Activated CD4-positive, alpha-beta T cell treated with anti-CD3 and anti-CD28 coated beads, Interleukin-2, amount 50 U/mL, for 48 hours (primary cell): ENCODE measurements around the gene TMEM72.

ENCODE experiments used
- DNase-seq, 2 experiments: peaks; one replicate each; pipeline ENCODE4 v3.0.0-alpha.2; 2020

TMEM72 gene

GRCh38 chr10:44921061-44921460 lies 9.9 kb downstream of the TMEM72 start:
- DNase-seq, result no peak

- no peak for DNase-seq
Measured at GRCh38 chr10:44921506-44921905, 10.4 kb downstream of the TMEM72 start.

DNA sequence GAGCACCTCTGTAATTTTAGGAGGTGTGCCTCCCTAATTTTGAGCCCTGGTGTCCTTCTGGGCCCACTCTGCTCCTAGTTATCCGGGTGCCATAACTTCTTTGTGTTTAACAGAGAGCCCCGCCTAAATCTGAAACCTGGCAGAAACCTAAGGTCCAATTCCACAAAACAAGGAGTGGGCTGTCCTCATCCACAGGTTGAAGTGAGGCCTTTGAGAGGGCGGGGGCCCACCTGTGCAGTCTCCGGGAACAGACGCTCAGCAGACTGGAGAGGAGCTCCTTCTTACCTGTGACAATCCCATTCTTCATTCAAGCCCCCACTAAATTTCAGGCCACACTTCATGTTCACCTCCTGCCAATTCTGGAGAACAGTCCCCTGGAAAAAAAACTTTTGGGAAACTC lies 10.9 kb downstream of the TMEM72 start:
- DNase-seq, result no peak

DNA sequence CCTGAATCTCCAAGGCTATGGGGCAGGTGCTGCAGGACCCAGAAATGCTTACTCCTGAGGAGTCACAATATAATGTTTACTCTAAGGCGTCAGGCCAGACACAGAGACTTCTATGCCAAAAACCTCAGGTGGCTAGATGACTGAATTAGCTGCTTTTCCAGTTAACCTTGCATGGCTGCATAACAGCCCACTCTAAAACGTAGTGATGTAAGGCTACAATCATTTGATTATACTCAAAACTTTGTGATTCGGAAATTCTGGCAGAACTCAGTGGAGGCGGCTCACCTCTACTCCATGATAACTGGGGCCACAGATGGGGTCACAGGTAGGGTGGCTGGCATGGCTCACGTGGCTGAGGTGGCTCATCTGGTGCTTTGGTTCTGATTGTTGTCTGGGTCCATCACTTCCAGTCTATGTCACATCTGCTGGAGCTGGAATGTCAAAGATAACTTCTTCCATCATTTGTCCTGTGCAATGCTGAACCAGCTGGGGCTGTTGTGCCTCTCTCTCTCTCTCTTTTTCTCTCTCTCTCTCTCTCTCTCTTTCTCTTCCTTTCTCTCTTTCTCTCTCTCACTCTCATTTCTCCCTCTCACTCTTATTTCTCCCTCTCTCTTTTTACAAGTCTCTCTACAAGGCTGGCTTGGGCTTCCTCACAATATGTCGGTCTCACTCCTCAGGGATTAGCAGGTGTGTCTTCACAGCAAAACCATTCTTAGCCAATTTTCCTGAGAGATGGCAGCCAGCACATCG lies 11.8 kb downstream of the TMEM72 start:
- DNase-seq, result no peak

DNA sequence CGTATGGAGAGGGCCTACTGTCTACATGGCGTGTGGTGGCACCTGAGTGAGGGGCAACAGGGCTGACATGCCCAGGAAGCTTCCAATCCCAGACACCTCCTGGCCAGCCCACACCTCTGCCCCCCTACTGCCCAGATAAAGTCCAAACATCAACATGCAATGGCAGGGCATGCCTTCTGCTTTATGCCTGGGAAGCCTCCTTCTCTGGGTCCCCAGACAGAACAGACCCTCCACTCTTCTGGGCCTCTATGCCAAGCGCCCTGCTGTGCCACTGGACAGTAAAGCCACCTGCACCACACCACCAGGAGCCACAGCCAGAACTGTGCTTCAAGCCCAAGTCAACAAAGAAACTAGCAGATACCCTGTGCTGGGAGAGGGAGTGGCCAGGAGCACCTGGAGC lies 12.5 kb downstream of the TMEM72 start:
- no peak for DNase-seq

- no peak for DNase-seq
Measured at GRCh38 chr10:44924261-44925040, 13.3 kb downstream of the TMEM72 start.

GRCh38 chr10:44925224-44925623 lies 14.1 kb downstream of the TMEM72 start:
- DNase-seq, result no peak

DNA sequence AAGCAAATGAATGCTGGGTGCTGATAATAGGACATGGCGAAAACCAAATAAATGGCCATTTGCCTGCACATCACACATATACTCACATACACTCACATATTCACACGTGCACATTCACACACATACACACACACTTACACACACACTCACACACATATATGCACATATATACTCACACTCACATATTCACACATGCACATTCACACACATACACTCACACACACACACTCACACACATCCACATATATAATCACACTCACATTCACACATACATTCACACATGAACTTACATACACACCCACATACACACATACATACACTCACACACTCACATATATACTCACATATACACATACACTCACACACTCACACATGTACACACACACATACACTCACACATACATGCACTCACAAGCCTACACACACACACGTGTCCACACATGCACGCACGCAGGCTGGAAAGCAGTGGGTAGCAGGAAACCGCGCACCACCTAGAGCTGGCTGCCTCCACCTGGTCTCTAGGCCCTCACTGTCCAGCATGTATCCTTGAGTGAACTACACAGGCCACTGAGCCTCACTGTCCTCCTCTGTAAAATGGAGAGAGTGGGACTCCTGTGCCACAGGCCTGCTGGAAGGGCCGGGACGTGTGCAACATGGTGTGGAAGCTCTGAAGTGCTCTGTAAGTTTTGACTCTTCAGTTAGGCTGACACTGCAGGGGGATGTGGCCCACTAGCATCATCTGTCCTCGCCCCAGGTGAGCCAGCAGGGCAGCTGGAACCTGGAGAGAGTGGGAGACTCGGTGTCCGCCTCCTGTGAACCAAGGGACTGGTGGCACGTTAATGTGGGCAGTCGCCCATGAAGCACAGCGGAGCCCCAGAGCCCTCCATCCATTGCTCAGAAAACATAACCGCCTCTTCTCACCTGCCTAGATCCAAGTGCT lies 14.9 kb downstream of the TMEM72 start:
- no peak for DNase-seq

DNA sequence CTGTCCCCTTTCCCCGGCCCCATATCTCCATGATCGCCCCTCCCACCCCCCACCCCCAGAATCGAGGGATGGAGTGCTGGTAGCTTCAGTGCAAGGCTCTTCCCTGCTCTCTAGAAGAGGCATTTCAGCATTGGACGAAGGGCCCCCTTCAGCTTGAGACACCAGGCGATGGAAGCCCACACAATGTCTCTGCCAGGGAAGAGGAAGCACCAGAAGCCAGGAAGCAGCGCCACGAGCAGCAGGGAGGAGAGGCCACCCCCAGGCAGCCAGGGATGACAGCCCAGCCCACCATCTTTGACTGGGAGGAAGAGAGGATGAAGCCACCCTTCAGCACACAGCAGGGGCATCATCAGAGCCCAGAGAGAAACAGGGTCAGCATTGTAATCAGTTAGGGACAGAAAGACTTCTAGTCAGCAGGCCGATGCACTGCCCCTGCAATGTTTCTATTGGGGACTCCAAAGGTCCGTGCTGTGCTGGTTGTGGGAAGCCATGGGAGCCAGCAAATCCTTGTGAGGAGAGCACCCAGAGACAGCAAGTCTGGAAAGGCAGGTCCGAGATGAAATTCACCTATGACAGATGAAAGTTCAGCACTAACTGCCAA lies 15.7 kb downstream of the TMEM72 start:
- no peak for DNase-seq

GRCh38 chr10:44927352-44927751 lies 16.2 kb downstream of the TMEM72 start:
- no peak for DNase-seq

GRCh38 chr10:44928462-44928861 lies 17.3 kb downstream of the TMEM72 start:
- no peak for DNase-seq

DNA sequence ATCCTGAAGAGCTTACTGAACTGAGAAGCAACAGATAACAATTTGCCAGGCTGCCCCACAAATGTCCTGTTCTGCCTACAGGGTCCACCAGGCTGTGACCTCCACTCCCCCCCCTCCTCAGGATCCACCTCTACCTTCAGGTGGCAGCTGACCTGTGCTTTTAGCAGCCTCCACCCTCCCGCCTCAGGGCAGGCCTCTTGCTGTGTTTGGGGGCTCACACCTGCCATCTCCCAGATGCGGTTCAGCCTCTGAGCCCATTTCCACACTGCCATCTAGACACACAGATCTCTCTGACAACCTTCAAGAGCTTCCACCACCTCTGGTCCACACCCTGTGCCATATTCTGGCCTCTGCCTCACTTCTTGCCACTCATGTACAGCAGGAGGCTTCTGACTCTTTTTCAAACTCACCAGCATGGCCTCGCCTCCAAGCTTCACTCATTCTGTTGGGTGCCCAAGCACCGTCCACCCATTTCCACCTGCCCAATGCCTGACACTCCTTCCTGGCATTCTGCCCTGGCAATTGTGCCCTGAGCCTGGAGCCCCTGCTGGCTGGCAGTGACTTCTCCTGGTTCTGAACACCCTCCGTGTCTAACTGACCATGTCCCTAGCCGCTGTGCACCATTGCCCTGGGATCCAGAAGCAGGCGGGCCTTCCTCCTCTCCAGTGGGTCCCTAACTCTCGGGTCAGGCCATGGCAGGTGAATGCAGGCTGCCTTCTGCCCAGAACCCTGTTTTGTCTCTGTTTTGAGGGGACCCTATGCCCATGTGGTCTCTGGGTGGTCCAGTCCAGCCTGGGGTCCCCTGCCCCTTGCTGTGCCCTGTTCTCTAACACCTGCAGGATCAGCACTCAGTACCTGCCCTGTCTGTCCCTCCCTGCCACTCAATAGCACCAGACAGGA lies 18.5 kb downstream of the TMEM72 start:
- no peak for DNase-seq

DNA sequence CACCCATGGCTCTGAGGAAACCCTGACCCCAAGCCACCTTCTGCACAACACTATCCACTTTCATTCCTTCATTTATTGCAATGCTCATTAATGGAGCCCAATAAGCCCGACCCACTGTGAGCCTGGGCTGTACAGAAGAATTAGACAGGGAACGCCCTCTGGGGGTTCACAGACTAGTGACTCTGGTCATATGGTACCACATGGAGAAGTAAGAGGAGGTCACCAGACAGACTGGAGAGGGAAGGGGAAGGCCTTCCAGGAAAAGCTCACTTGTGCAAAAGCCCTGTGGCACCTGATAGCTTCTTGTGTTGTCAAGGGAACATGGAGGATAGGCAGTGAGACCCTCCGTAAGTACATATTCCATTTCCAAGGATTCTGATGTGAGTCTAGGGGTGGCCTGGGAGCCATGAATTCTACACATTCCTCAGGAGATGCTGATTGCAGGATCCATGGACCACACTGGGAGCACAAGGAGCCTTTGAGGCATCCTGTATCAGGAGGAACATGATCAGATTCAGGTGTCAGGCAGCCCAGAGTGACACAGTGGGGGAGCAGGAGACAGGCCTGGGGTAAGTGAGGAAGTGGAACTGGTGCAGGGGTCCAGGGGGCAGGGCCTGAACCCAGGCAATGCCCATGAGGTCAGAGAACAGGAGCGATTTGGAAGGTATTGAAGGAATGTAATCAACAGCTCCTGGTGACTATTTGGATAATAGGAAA lies 19.9 kb downstream of the TMEM72 start:
- DNase-seq, result no peak

- no peak for DNase-seq
Measured at GRCh38 chr10:44931621-44932516, 20.7 kb downstream of the TMEM72 start.

DNA sequence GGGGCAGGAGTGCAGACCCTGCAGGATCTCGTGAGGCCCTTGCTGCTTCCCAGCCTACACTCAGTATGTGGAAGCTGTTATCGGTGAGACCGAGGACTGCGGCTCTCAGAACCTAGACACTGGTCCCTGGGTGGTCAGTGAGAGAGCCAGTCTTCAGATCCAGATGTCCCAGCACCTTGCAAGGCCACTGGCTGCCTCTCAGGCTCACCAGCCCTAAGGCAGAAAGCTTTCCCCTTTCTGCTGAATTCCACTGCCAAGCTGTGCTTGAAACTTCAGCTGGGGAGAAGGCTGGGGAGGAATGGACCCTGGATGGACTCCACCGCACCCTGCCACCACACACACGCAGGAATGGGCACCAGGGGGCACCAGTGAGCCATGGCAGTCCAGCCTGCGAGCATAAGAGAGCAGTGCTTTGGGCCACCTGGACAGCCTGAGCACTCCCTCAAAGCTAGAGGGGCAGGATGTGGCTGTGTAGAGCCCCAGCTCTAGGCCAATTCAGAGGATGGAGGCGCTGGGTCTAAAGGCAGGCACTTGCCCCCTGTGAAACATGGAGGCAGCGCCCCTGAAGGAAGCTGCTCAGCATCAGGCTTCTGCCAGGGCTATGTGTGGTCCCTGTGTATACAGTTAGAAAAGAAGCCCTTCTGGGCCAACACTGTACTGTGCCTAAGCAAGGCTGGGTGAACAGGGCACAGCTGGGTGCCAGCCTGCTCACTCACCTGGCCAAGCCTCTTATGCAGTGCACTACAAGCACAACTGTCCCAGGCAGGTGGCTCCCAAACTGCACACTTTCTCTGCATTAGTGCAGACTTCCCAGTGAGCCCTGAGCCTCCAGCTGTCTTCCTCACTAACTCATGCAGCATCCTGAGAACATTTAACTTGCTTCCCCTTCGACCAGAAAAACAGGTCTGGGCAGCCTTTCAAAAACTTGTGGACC lies 21.6 kb downstream of the TMEM72 start:
- DNase-seq, result peak; percentile 92

DNA sequence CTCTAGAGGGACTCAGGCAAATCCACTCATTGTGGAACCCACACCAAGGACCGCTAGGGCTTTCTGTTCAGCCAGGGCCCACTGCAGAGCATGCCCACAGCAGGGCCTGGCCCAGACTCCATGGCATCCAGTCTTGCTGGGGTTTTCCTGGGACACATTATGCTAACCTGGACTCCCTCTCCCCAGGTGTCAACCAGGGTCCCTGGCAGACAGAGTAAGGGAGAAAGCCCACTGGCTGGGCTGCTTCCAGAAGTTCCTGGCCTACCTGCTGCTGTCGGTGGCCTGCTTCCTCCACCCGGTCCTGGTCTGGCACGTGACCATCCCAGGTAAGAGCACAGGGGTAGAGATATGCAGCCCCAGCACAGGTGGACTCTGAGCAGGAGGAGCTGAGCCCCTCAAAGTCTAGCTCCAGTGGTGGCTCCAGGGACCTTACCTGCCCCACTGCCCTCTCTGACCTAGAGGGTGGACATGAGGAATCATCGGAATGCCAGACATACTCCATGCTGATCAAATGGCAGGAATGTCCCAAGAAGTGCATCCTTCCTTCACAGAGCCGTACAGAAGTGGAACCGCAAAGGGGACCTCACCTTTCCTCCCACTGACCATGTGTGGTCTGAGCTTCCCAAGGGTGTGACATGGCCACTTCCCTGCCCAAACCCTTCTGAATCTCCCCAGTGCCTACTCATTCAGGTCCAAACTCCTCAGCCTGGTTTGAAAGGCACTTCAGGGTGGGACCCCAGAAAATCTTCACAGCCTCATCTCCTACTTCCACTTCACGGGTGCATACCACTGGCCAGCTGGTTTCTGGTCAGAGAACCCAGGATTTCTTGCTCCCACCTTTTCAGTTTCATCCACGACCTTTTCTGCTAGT lies 22.5 kb downstream of the TMEM72 start:
- DNase-seq, result no peak

DNA sequence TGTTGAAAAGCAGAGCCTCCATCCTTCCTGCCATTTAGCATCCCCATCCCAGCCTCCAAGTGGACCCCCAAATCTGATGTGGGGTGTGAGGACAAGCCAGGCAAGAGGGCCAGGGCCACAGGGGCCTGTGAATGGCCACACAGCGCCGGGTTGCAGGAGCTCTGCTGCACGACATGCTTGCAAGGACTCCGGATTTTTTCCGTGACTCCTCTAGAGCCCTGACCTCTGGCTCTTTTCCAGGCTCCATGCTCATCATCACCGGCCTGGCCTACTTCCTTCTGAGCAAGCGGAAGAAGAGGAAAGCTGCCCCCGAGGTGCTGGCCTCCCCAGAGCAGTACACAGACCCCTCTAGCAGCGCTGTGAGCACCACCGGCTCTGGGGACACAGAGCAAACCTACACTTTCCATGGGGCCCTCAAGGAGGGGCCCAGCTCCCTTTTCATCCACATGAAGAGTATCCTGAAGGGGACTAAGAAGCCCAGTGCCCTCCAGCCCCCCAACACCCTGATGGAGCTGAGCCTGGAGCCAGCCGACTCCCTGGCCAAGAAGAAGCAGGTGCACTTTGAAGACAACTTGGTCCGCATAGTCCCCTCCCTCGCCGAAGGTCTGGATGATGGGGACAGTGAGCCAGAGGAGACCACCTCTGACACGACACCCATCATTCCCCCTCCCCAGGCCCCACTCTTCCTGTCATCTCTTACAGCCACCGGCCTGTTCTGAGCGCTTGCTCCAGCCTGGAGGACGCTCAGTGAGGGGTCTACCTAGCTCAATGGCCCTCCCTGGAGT lies 23.5 kb downstream of the TMEM72 start:
- DNase-seq, result no peak
